Gastrocnemius medialis (tissue), 4 donors: ENCODE results near the gene HTR4. TPM values are rescaled to one million over a fixed set of nuclear protein-coding genes. Genes with fewer than 3 reads are reported as not detected.

ENCODE experiments used
- ATAC-seq, 2 donors: fragments of 150-250 bp; one replicate each; pipeline ENCODE4 v1.9.1; 2016
- DNase-seq, 2 donors: peaks; one replicate each; pipeline ENCODE4 v3.0.0-alpha.2; 2019
- H3K27ac ChIP-seq, 4 donors: fragments of 200-600 bp; sonication (generic); 1 replicate in 1 of 4; 2 replicates in 3 of 4; pipeline ENCODE4 v1.5.1; 2016 to 2018; ENCODE audit warnings: mild to moderate bottlenecking in 2 of 4, moderate library complexity in 1 of 4
- H3K27me3 ChIP-seq, 3 donors: fragments of 200-600 bp; sonication (generic) in 2 of 3; 1 replicate in 1 of 3; 2 replicates in 2 of 3; pipeline versions ENCODE4 v1.5.1 to v1.6.0; 2016 to 2019; ENCODE audit warnings: mild to moderate bottlenecking in 1 of 3, moderate library complexity in 1 of 3
- H3K36me3 ChIP-seq, 2 donors: fragments of 200-600 bp; sonication (generic) in 1 of 2; one replicate each; pipeline ENCODE4 v1.5.1; 2017 to 2018
- H3K4me1 ChIP-seq, 2 donors: fragments of 200-600 bp; sonication (generic) in 1 of 2; one replicate each; pipeline ENCODE4 v1.5.1; 2016 to 2017; ENCODE audit warnings: mild to moderate bottlenecking in 2 of 2
- H3K4me3 ChIP-seq, 4 donors: fragments of 200-600 bp; sonication (generic) in 3 of 4; 1 replicate in 1 of 4; 2 replicates in 3 of 4; pipeline ENCODE4 v1.5.1; 2016 to 2019; ENCODE audit warnings: mild to moderate bottlenecking in 2 of 4
- H3K9me3 ChIP-seq, 3 donors: fragments of 200-600 bp; sonication (generic) in 2 of 3; 1 replicate in 1 of 3; 2 replicates in 2 of 3; pipeline ENCODE4 v1.5.1; 2016 to 2019
- POLR2A ChIP-seq, 2 donors: fragments of 450-650 bp; IDR thresholded peaks; one replicate each; pipeline ENCODE4 v1.6.1; 2017; ENCODE audit warnings: antibody characterized with exemption in 2 of 2, mild to moderate bottlenecking in 2 of 2, moderate library complexity in 2 of 2
- in situ Hi-C, 4 donors: fragments of 200-750 bp; cut with MboI; loops; one replicate each; pipeline versions ENCODE4 v1.15.0 to v1.8.0; 2017; ENCODE audit warnings: low sequenced_read_pairs in 4 of 4
- intact Hi-C: fragments of 100-400 bp; cut with DNase I; formaldehyde crosslinking; loops from one replicate; pipeline ENCODE4 v1.15.1; 2023; ENCODE audit warnings: low total_unique reads
- total RNA-seq, 4 donors: library from RNA; depleted of rRNA; stranded (reverse); fragments of >200 nt; gene quantifications; one replicate each; pipeline versions ENCODE4 v1.1.0 to v1.2.3, GENCODE V29; 2016
- TF ChIP-seq, protein P1 (sequence below), 5 experiments: fragments of 450-650 bp in 3 of 5; fragments of 200-600 bp in 2 of 5; sonication (generic) in 2 of 5; IDR thresholded peaks in 4 of 5; conservative IDR thresholded peaks in 1 of 5; 1 replicate in 4 of 5; 2 replicates in 1 of 5; pipeline ENCODE4 v1.5.1; 2016 to 2019; ENCODE audit warnings: antibody characterized with exemption in 5 of 5, mild to moderate bottlenecking in 3 of 5, moderate library complexity in 3 of 5

Gene HTR4
- total RNA-seq, 4 donors from 2014 or later: 0.41 to 0.51 TPM; not detected in 2

DNA sequence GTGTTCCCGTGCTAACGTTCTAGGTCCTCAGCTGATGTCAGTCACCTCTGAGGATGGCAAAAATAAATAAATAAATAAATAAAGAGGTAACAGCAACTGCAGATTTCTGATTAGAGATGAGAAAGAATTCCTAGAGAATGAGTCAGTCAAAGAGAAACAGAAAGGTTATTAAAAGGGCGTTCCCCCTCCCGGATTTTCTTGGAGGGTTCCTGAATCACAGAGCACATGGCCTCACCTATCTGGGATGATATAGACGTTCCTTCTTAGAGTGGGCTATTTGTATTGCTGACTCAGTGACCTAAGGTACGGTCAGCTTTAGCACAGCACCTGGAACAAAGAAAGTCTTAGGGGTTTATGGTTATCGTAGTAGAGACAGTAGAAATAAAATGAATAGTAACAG, 30.6 kb downstream of the HTR4 start:
- Histone ChIP-seq H3K4me1 (no peaks in the 10 kb centered on the region), H3K9me3 (no peaks in the 10 kb centered on the region), H3K4me3 (no peak overlapping the region), H3K36me3 (no peaks in the 10 kb centered on the region), H3K27me3 (peaks cover 0 to 2% (median 0%) of the 10 kb centered on the region in 3 donors), H3K27ac (no peak overlapping the region)
- DNase-seq (no peak), ATAC-seq (no peak)
- intact Hi-C loops: no loop called here
- TF ChIP-seq, protein P1, sequence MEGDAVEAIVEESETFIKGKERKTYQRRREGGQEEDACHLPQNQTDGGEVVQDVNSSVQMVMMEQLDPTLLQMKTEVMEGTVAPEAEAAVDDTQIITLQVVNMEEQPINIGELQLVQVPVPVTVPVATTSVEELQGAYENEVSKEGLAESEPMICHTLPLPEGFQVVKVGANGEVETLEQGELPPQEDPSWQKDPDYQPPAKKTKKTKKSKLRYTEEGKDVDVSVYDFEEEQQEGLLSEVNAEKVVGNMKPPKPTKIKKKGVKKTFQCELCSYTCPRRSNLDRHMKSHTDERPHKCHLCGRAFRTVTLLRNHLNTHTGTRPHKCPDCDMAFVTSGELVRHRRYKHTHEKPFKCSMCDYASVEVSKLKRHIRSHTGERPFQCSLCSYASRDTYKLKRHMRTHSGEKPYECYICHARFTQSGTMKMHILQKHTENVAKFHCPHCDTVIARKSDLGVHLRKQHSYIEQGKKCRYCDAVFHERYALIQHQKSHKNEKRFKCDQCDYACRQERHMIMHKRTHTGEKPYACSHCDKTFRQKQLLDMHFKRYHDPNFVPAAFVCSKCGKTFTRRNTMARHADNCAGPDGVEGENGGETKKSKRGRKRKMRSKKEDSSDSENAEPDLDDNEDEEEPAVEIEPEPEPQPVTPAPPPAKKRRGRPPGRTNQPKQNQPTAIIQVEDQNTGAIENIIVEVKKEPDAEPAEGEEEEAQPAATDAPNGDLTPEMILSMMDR (IDR thresholded peaks at IDR 0.05 in 4 of 5, conservative IDR thresholded peaks at IDR 0.05 in 1 of 5): no peak
- TF ChIP-seq POLR2A (IDR thresholded peaks at IDR 0.05): no peak
- in situ Hi-C loops: no loop called here

DNA sequence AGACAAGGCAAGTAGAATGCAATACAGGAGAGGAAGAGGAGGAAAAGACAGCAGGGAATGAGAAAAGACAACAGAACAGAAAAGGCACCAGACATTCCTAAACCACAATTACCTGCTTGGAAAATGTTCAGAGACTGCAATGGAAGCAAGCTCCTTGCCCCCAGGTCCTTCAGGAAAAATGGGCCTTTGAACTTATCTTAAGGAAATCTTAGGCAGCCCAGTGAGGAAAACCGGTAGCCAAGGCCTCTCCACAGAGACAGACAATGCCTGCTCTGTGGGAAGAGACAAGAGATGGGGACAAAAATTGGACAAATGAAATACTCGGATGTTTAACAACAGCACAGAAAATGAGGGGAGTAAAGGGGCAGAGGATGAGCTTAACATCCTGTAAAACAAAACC, 31.2 kb downstream of the HTR4 start:
- Histone ChIP-seq H3K4me1 (no peaks in the 10 kb centered on the region), H3K36me3 (no peaks in the 10 kb centered on the region), H3K9me3 (no peaks in the 10 kb centered on the region), H3K27ac (no peak overlapping the region), H3K4me3 (no peak overlapping the region), H3K27me3 (peaks cover 0 to 2% (median 0%) of the 10 kb centered on the region in 3 donors)
- no peak for DNase-seq
- no peak for ATAC-seq
- in situ Hi-C loops: no loop called here
- TF ChIP-seq POLR2A (IDR thresholded peaks at IDR 0.05): no peak
- TF ChIP-seq, protein P1 (IDR thresholded peaks at IDR 0.05 in 4 of 5, conservative IDR thresholded peaks at IDR 0.05 in 1 of 5): no peak
- intact Hi-C loops: no loop called here

DNA sequence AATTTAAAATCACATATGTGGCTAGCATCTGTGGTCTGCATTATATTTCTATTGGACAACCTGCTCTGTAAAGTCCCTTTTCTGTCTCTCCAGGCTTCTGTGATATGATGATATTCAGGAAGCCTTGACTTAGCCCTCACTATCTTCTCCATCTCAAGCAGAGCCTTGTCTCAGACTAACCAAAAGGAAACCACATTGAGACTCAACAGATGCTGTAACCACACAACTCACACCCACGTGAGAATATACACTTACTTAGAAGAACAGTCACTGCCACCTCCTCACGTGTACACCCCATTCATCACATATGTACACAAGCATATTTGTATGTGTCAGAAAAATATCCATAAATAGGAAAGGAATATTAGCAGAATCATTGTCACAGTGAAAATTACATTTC, 33.6 kb downstream of the HTR4 start:
- DNase-seq (no peak), ATAC-seq (no peak)
- no peak for TF ChIP-seq POLR2A (IDR thresholded peaks at IDR 0.05)
- TF ChIP-seq, protein P1 (IDR thresholded peaks at IDR 0.05 in 4 of 5, conservative IDR thresholded peaks at IDR 0.05 in 1 of 5): no peak
- Histone ChIP-seq H3K4me1 (no peaks in the 10 kb centered on the region), H3K27ac (no peak overlapping the region), H3K27me3 (peaks cover 0 to 2% (median 0%) of the 10 kb centered on the region in 3 donors), H3K36me3 (no peaks in the 10 kb centered on the region), H3K9me3 (no peaks in the 10 kb centered on the region), H3K4me3 (no peak overlapping the region)
- intact Hi-C loops: no loop called here
- in situ Hi-C loops: no loop called here

DNA sequence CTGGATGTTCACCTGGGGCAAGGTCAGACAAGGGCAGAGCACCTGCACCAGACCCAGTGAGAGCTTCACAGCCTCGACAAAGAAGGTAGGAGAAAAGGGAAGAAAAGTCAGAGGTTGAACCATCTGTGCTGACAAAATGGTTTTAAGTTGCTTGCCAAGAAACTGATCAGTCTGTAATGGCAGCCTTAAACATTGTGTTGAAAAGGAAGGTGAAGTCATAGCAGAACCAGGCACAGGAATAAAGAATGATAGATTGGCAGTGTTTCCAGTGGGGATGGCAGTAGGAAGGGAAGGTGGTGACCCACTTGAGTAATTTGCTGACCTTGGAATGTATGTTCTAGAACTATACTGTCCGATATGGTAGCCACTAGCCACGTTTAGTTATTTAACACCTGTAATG, 34.2 kb downstream of the HTR4 start:
- Histone ChIP-seq H3K27ac (no peak overlapping the region), H3K27me3 (peaks cover 0 to 2% (median 0%) of the 10 kb centered on the region in 3 donors), H3K9me3 (no peaks in the 10 kb centered on the region), H3K4me1 (no peaks in the 10 kb centered on the region), H3K36me3 (no peaks in the 10 kb centered on the region), H3K4me3 (no peak overlapping the region)
- DNase-seq (no peak), ATAC-seq (no peak)
- no peak for TF ChIP-seq POLR2A (IDR thresholded peaks at IDR 0.05)
- TF ChIP-seq, protein P1 (IDR thresholded peaks at IDR 0.05 in 4 of 5, conservative IDR thresholded peaks at IDR 0.05 in 1 of 5): no peak
- intact Hi-C loops: no loop called here
- in situ Hi-C loops: no loop called here

DNA sequence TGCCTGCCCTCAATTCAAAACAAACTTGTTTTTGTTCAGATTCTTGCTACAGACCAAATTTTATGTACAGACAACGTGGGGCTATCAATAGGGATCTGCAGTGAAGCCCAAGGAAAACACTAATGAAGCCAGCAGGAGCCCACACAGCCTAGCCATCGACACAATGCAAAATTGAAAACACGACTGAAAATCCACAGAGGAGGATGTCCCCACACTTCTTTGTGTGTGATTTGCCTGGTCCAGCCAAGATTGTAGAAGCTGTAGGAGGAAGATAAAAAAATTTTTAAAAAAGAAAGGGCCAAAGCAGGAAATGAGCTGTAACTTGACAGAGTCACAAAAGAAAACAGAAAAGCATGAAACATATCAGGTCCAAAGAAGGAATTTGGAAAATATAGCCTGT, 34.8 kb downstream of the HTR4 start:
- intact Hi-C loops (no loop called here), in situ Hi-C loops (no loop called here)
- peaks cover 0 to 2% (median 0%) of the 10 kb centered on the region in 3 donors for H3K27me3 ChIP-seq
- no peaks in the 10 kb centered on the region for H3K36me3 ChIP-seq
- ATAC-seq (no peak), DNase-seq (no peak)
- TF ChIP-seq, protein P1 (IDR thresholded peaks at IDR 0.05 in 4 of 5, conservative IDR thresholded peaks at IDR 0.05 in 1 of 5): no peak
- TF ChIP-seq POLR2A (IDR thresholded peaks at IDR 0.05): no peak
- no peaks in the 10 kb centered on the region for H3K4me1 ChIP-seq
- H3K9me3 ChIP-seq: no peaks in the 10 kb centered on the region
- no peak overlapping the region for H3K4me3 ChIP-seq
- H3K27ac ChIP-seq: no peak overlapping the region
